Activated CD8-positive, alpha-beta memory T cell treated with anti-CD3 and anti-CD28 coated beads for 48 hours (primary cell): ENCODE results near the gene PSME1.

Experiments
- DNase-seq, 3 experiments: peaks; one replicate each; pipeline ENCODE4 v3.0.0-alpha.2; 2020; ENCODE audit warnings: low read depth in 2 of 3, low spot score in 2 of 3

PSME1 gene

DNA sequence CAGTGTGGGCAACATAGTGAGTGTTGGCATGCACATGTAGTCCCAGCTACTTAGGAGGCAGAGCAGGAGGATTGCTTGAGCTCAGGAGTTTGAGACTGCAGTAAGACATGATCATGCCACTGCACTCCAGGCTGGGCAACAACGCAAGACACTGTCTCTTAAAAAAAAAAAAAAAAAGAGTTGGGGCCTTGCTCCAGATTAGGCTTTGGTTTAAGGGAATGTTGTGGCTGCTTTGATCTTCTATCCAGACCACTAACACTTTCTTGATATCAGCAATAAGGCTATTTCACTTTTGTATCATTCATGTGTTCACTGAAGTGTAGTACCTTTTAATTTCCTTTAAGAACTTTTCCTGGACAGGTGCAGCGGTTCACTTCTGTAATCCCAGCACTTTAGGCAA lies 8.3 kb upstream of the PSME1 start:
- DNase-seq: no peak

DNA sequence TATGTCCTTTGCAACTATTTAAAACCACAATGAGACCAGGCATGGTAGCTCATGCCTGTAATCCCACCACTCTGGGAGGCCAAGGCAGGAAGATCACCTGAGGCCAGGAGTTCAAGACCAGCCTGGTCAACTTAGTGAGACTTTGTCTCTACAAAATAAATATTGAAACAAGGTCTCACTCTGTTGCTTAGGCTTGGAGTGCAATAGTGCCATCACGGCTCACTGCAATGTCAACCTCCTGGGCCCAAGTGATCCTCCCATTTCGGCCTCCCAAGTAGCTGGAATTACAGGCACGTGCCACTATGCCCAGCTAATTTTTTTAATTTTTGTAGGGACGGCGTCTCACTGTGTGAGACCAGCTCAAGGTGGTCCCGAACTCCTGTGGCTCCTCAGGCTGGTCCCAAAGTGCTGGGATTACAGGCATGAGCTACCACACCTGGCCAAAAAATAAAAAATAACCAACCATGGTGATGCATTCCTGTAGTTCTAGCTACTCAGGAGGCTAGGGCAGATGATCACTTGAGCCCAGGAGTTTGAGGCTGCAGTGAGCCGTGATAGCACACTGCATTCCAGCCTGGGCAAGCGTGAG lies 6.5 kb upstream of the PSME1 start:
- no peak for DNase-seq

GRCh38 chr14:24130380-24130716 lies 5.6 kb upstream of the PSME1 start, which contains the start of gene FITM1:
Gene FITM1 (plus strand): TSS chr14:24130659. CDS start chr14:24131564, 905 bp downstream.
- DNase-seq: no peak

GRCh38 chr14:24130717-24131548 lies 5.1 kb upstream of the PSME1 start:
- no peak for DNase-seq

DNA sequence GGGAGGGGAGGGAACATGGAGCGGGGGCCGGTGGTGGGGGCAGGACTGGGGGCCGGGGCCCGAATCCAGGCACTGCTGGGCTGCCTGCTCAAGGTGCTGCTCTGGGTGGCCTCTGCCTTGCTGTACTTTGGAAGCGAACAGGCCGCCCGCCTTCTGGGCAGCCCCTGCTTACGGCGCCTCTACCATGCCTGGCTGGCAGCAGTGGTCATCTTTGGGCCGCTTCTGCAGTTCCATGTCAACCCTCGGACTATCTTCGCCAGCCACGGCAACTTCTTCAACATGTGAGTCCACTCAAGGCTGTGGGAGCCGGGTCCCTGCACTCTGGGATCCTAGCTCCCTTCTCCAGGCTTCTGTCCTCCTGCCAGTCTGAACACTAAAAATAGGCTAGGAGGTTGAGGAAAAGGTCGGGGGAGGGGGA lies 4.4 kb upstream of the PSME1 start:
- DNase-seq: no peak

GRCh38 chr14:24132061-24132685 lies 3.8 kb upstream of the PSME1 start:
- no peak for DNase-seq

- DNase-seq: no peak
Measured at GRCh38 chr14:24132976-24133375, 3.0 kb upstream of the PSME1 start.

- DNase-seq: no peak
Measured at GRCh38 chr14:24133735-24134134, 2.3 kb upstream of the PSME1 start.

GRCh38 chr14:24135584-24135833 lies 485 bp upstream of the PSME1 start:
- no peak for DNase-seq

- no peak for DNase-seq
Measured at GRCh38 chr14:24136684-24137528, 912 bp downstream of the PSME1 start.

- DNase-seq: no peak
Measured at GRCh38 chr14:24137529-24138395, 1.8 kb downstream of the PSME1 start.

- no peak for DNase-seq
Measured at GRCh38 chr14:24138396-24139271, 2.6 kb downstream of the PSME1 start.

DNA sequence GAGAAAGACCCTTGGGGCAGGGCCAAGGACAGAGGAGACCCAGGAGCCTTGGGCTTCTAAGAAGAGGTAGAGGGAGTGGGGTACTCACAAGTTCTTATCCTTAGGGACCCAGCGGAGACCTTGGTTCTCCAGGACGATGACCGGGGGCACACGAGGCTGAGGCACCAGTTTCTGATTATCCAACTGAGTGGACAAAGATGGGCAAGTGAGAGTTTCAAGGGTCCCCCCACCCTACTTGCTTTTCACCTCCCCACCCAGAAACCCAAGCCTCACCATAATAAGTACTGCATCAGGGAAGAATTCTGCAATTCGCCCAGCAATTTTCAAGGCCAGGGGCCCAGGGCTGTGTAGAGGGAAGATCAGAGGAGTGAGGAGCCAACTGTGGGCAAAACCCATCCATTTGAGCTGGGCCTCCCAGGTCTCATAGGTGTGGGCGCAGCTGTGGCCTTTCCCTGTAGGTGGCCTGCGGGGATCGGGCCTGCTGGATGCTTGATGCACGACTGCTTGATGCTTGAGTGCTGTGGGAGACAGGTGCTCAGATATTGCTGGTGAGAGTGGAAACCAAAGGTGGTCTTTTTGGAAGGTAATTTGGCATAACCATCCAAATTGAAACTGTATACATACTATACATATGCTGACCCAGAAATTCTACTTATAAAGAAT lies 3.4 kb downstream of the PSME1 start:
- no peak for DNase-seq

GRCh38 chr14:24141097-24141880 lies 5.3 kb downstream of the PSME1 start, which contains the start of gene EMC9:
Gene EMC9 (minus strand): TSS chr14:24141591. CDS start chr14:24141304, 287 bp downstream.
- DNase-seq: peak; percentile 97 to 98 (median 97)

- no peak for DNase-seq
Measured at GRCh38 chr14:24143511-24143910, 7.5 kb downstream of the PSME1 start.

- DNase-seq: no peak
Measured at GRCh38 chr14:24144451-24144850, 8.5 kb downstream of the PSME1 start.

DNA sequence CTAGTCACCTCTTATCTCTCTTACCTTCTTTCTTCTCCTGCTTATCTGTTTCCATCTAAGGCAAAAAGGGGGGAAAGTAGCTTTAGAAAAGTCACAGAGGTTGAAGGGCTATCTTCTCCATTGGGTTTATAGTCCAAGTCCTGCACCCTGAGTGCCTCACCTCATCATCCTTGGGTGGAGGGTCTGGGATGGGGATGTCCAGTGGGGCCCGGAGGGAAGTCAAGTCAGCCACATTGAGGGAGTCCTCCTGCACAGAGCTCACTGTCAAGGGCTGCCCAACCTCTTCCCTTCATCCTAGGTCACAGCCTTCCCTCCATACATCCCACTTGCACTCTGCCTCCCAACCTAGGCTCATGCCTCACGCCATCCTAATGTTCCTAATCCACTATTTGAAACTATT lies 9.2 kb downstream of the PSME1 start:
- no peak for DNase-seq

- DNase-seq: no peak
Measured at GRCh38 chr14:24145690-24146452, 9.9 kb downstream of the PSME1 start.
